ENCODE measurements around the gene NFYB.

- TF ChIP-seq CTCF (IDR thresholded peaks at IDR 0.05 in 4 of 5, conservative IDR thresholded peaks at IDR 0.05 in 1 of 5), result no peak
- TF ChIP-seq POLR2A (IDR thresholded peaks at IDR 0.05), result no peak
These were observed 45.4 kb upstream of the NFYB start for GRCh38 chr12:104183443-104183842.

Measured in gastrocnemius medialis (tissue), 4 donors.